ENCODE results near the gene DCTN4.
A peak's percentile ranks its signal among the peaks of the same experiment; 100 is the strongest.

Gene DCTN4

GRCh38 chr5:150783422-150783928, 24.7 kb upstream of the DCTN4 start:
- DNase-seq = peak; percentile 83
- peak overlapping the region; percentile 43 for H3K4me3 Mint-ChIP-seq
- H3K36me3 Mint-ChIP-seq = peaks cover 39% of the 10 kb centered on the region
- H3K4me1 Mint-ChIP-seq = peaks cover 83% of the 10 kb centered on the region
- H3K27ac Mint-ChIP-seq = peak overlapping the region; percentile 88
- CTCF ChIA-PET = interaction anchor here (0.9 to 6.9 kb wide), 6 partner anchors 13 to 83 kb away, joined by 3 to 57 read pairs (median 4); partner anchors contain the start of genes IRGM and RBM22
- H3K9me3 Mint-ChIP-seq = peaks cover 5% of the 10 kb centered on the region
- no peaks in the 10 kb centered on the region for H3K27me3 Mint-ChIP-seq

DNA sequence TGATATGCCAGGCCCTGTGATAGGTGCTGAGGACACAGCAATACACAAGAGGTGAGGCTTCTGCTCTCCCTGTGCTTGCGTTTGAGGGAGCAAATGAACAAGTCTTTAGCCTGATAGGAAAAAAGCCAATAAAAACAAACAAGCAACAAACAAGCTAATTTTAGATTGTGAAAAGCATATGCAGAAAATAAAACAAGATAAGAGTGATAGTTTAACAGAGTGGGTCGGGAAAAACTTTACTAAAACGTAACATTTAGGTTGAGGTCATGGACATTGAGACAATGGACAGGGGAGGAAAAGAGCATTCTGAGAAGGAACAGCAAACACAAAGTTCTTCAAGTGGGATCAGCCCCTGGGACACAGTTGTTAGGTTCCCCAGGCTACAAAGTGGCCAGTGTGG, 24.0 kb upstream of the DCTN4 start:
- CTCF ChIA-PET = interaction anchor here (1.2 to 6.9 kb wide), 5 partner anchors 13 to 82 kb away, joined by 3 to 57 read pairs (median 5); partner anchors contain the start of genes IRGM and RBM22
- DNase-seq = no peak
- Mint-ChIP-seq H3K4me1 (peaks cover 83% of the 10 kb centered on the region), H3K36me3 (peaks cover 39% of the 10 kb centered on the region), H3K4me3 (peak overlapping the region; percentile 43), H3K27ac (peak overlapping the region; percentile 88), H3K27me3 (no peaks in the 10 kb centered on the region), H3K9me3 (peaks cover 5% of the 10 kb centered on the region)

- Mint-ChIP-seq H3K9me3 (peaks cover 5% of the 10 kb centered on the region), H3K4me1 (peaks cover 79% of the 10 kb centered on the region), H3K4me3 (peak overlapping the region; percentile 11), H3K27ac (peak overlapping the region; percentile 88), H3K36me3 (peaks cover 32% of the 10 kb centered on the region), H3K27me3 (no peaks in the 10 kb centered on the region)
- DNase-seq = no peak
- CTCF ChIA-PET = interaction anchor here (0.9 to 6.9 kb wide), 7 partner anchors 14 to 220 kb away, joined by 3 to 57 read pairs (median 3); partner anchors contain the start of genes IRGM and RBM22
Observed at GRCh38 chr5:150781706-150782614, 23.1 kb upstream of the DCTN4 start.

- peaks cover 28% of the 10 kb centered on the region for H3K36me3 Mint-ChIP-seq
- peaks cover 3% of the 10 kb centered on the region for H3K27me3 Mint-ChIP-seq
- no peak for DNase-seq
- no peak overlapping the region for H3K4me3 Mint-ChIP-seq
- CTCF ChIA-PET = interaction anchor here (1.2 to 6.9 kb wide), 6 partner anchors 9 to 223 kb away, joined by 3 to 57 read pairs (median 13); partner anchors contain the start of genes DCTN4, IRGM and RBM22
- H3K9me3 Mint-ChIP-seq = peaks cover 3% of the 10 kb centered on the region
- peaks cover 72% of the 10 kb centered on the region for H3K4me1 Mint-ChIP-seq
- peak overlapping the region; percentile 88 for H3K27ac Mint-ChIP-seq
Observed at GRCh38 chr5:150780816-150781221, 22.0 kb upstream of the DCTN4 start.

DNA sequence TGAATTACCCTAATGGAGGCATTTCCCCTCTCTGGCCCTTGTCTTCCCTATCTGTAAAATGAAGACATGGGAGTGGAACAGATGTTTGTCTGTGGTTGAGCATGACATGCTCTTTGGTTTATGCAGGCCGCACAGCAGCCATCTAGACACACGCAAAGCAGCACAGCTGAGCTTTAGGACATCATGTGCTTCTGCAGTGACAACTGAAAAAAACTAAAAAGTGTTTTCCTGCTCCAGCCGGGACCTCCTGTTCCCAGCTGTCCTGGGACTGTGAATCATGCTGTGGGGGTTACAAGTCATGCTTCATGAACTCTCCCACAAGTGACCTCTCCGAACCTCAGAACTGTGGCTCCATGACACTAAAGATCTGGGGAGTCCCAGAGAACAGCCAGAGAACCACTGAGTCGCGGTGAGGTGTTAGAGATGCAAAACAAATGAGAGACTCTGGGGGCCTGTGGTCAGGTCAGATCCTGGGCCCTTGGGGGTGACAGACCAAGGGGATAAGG, 21.4 kb upstream of the DCTN4 start:
- Mint-ChIP-seq H3K27me3 (peaks cover 3% of the 10 kb centered on the region), H3K4me1 (peaks cover 69% of the 10 kb centered on the region), H3K4me3 (peak overlapping the region; percentile 100), H3K9me3 (peaks cover 2% of the 10 kb centered on the region), H3K27ac (peak overlapping the region; percentile 88), H3K36me3 (peaks cover 26% of the 10 kb centered on the region)
- CTCF ChIA-PET = interaction anchor here (0.8 to 6.9 kb wide), 13 partner anchors 10 to 364 kb away, joined by 3 to 57 read pairs (median 7); partner anchors contain the start of genes DCTN4, IRGM and RBM22
- no peak for DNase-seq

- CTCF ChIA-PET = interaction anchor here (0.7 to 6.9 kb wide), 20 partner anchors 10 to 364 kb away, joined by 3 to 57 read pairs (median 6); partner anchors contain the start of genes DCTN4, IRGM and RBM22
- Mint-ChIP-seq H3K4me1 (peaks cover 64% of the 10 kb centered on the region), H3K4me3 (peak overlapping the region; percentile 100), H3K36me3 (peaks cover 22% of the 10 kb centered on the region), H3K27me3 (peaks cover 3% of the 10 kb centered on the region), H3K9me3 (no peaks in the 10 kb centered on the region), H3K27ac (peak overlapping the region; percentile 88)
- no peak for DNase-seq
Observed at GRCh38 chr5:150779397-150780186, 20.8 kb upstream of the DCTN4 start.

DNA sequence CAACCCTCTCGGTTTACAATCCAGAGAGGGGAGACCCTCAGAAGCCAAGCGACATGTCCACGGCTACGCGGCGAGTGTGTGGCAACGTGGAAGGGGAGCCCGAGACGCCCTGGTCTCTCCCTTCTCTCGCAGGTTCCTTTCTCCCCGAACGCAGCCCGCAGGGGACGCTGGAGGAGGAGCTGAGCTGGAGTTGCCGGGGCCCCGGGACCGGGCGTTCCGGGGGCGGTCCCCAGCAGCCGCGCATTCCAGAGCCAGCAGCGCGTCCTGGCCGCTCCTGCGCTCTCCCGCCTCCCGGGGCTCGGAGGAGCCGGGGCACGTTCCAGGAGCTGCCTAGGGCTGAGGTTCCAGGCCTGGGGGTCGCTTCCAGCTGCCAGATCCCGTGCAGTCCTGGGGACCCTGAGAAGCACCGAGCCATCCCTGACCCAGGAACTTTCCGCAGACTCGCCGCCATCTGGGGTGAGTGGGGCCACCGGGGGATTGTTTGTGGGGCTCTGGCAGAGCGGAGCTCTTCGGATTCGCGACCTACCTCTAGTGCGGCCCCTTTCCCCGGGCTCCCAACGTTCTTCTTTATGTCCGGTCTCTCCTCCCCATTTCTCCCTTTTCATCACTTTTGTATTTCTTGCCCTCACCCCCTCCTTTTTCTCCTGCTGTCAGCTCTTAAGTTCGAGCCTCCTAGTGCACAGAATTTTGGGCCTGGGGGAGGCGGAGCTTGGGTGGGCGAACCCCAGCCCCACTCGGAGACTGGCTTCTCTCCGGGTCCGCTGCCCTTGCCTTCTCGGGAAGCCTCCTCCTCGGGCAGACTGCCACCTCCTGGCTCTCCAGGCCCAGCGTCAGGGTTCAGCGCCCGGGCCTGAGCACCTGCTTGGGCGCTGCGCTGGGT, 19.9 kb upstream of the DCTN4 start, which contains the start of gene SMIM3:
TSS of gene SMIM3 (plus strand) at position 241 of the 880 bp plus-strand sequence. CDS start 16,684 bp downstream, outside the sequence.
- peak; percentile 83 for DNase-seq
- Mint-ChIP-seq H3K36me3 (peaks cover 18% of the 10 kb centered on the region), H3K4me3 (peak within 1 kb of the TSS; percentile 100), H3K9me3 (no peaks in the 10 kb centered on the region), H3K4me1 (peaks cover 59% of the 10 kb centered on the region), H3K27ac (peak within 1 kb of the TSS; percentile 88), H3K27me3 (peaks cover 3% of the 10 kb centered on the region)
- CTCF ChIA-PET = interaction anchor here (0.7 to 6.9 kb wide), 30 partner anchors 9 to 386 kb away, joined by 3 to 57 read pairs (median 4); partner anchors contain the start of genes DCTN4, IRGM, MYOZ3 and RBM22

DNA sequence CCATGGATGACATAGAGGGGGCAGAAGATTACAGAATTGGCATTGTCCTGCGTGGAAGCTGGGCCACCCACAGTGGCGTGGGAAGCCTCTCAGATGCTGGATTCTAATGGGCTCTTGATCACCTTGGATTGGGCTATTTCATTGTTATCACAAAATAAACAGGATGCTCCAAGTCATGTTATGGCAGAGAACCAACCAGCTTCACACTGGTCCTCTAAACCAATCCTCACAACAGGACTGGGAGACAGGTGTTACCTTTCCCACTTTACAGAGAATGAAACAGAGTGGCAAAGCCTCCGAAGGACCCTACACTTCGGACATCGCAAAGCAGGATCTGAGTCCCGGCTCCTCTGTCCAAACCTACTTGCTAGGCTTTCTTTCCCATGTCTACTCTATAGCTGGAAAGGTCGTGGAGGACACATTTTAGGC, 19.3 kb upstream of the DCTN4 start:
- Mint-ChIP-seq H3K36me3 (peaks cover 18% of the 10 kb centered on the region), H3K9me3 (no peaks in the 10 kb centered on the region), H3K27ac (peak overlapping the region; percentile 47), H3K27me3 (peaks cover 3% of the 10 kb centered on the region), H3K4me1 (peaks cover 53% of the 10 kb centered on the region), H3K4me3 (peak overlapping the region; percentile 100)
- DNase-seq = no peak
- CTCF ChIA-PET = interaction anchor here (0.8 to 6.9 kb wide), 18 partner anchors 12 to 387 kb away, joined by 3 to 57 read pairs (median 6); partner anchors contain the start of genes DCTN4, MYOZ3 and RBM22

DNA sequence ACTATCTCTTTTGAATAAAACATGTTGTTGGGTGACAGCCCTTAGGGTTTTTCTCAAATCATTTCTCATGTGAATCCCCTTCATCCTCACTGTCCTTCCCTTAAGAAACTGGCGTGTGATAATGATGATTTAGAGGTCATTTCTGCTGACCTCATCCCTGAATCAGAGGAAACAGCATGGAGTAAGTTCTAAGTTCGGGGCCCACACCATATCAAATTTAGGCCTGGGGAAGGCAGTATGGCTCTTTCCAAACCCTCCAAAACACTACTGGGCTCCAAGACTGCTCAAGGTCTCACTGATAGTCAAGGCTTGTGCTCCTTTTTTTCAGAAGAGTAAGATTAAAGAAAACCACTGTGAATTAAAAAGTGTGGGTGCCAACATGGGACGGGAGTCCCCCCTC, 18.9 kb upstream of the DCTN4 start:
- H3K27me3 Mint-ChIP-seq = peaks cover 3% of the 10 kb centered on the region
- no peak for DNase-seq
- CTCF ChIA-PET = interaction anchor here (1.2 to 6.9 kb wide), 11 partner anchors 9 to 387 kb away, joined by 3 to 57 read pairs (median 5); partner anchors contain the start of genes MYOZ3 and RBM22
- peak overlapping the region; percentile 100 for H3K4me3 Mint-ChIP-seq
- H3K36me3 Mint-ChIP-seq = peaks cover 18% of the 10 kb centered on the region
- H3K9me3 Mint-ChIP-seq = no peaks in the 10 kb centered on the region
- no peak overlapping the region for H3K27ac Mint-ChIP-seq
- peaks cover 49% of the 10 kb centered on the region for H3K4me1 Mint-ChIP-seq

GRCh38 chr5:150774145-150774544, 15.3 kb upstream of the DCTN4 start:
- Mint-ChIP-seq H3K4me3 (no peak overlapping the region), H3K27ac (no peak overlapping the region), H3K36me3 (peaks cover 14% of the 10 kb centered on the region), H3K27me3 (peaks cover 3% of the 10 kb centered on the region), H3K4me1 (peaks cover 28% of the 10 kb centered on the region), H3K9me3 (peaks cover 7% of the 10 kb centered on the region)
- no peak for DNase-seq
- CTCF ChIA-PET = no interaction called here

DNA sequence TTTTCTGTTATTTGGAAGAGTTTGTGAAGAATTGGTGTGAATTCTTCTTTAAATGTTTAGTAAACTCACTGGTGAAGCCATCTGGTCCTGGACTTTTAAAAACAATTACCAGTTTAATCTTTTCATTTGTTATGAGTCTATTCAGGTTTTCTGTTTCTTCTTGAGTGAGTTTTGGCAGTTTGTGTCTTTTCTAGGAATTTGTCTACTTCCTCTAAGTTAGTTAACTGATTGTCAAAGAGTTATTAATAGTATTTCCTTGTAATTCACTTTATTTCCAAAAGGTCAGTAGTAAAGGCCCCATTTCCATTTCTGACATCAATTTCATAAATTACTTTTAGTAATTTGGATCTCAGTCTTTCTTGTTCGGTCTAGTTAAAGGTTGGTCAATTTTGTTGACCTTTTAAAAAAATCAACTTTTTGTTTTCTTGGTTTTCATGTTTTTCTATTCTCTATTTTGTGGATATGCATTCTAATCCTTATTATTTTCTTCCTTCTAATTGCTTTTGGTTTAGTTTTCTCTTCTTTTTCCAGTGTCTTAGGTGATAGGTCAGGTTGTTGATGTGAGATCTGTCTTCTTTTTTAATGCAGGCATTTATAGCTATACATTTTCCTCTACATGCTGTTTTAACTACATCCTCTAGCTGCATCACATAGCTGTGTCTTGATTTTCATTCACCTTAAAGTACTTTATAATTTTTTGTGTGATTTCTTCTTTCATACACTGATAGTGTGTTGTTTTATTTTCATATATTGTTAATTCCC, 12.4 kb upstream of the DCTN4 start:
- H3K27me3 Mint-ChIP-seq = peaks cover 3% of the 10 kb centered on the region
- peak overlapping the region; percentile 67 for H3K27ac Mint-ChIP-seq
- no peak for DNase-seq
- peaks cover 7% of the 10 kb centered on the region for H3K9me3 Mint-ChIP-seq
- CTCF ChIA-PET = no interaction called here
- peaks cover 17% of the 10 kb centered on the region for H3K4me1 Mint-ChIP-seq
- H3K36me3 Mint-ChIP-seq = peaks cover 14% of the 10 kb centered on the region
- H3K4me3 Mint-ChIP-seq = no peak overlapping the region

GRCh38 chr5:150766251-150766650, 7.4 kb upstream of the DCTN4 start:
- Mint-ChIP-seq H3K4me1 (peaks cover 12% of the 10 kb centered on the region), H3K27ac (no peak overlapping the region), H3K27me3 (no peaks in the 10 kb centered on the region), H3K4me3 (no peak overlapping the region), H3K36me3 (peaks cover 8% of the 10 kb centered on the region), H3K9me3 (peaks cover under 1% of the 10 kb centered on the region)
- DNase-seq = no peak
- CTCF ChIA-PET = interaction anchor here (3.4 kb wide), 1 partner anchor 13 kb away, joined by 15 read pairs; the partner anchor contains the start of gene SMIM3
